Stimulated activated CD4-positive, alpha-beta T cell treated with anti-CD3 and anti-CD28 coated beads, Interleukin-12 subunit alpha, Interleukin-12 subunit beta, amount 100 ng/mL, for 24 hours (primary cell): ENCODE measurements around the gene PCCA.

Source experiments
- DNase-seq, 2 experiments: peaks; one replicate each; pipeline ENCODE4 v3.0.0-alpha.2; 2020; ENCODE audit warnings: low read depth in 2 of 2

The PCCA gene

DNA sequence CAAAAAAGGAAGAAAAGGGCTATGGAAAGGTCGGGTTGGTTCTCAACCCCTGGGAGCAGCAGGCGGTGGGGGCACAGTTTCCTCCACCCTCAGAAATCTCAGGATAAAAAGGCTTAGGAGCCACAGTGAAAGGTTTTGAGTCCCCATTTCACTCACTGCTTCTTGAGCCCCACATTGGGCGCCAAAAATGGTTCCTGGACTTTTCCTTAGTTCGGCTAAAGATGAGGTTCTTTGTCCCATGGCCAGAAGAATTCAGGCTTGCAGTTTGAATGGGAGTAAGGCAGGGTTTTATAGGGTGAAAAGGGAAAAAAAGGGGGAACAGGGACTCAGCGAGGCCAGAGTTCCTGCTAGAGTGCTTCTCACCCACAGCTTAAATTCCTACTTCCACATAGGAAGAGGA, 320.2 kb downstream of the PCCA start:
- DNase-seq, result no peak

DNA sequence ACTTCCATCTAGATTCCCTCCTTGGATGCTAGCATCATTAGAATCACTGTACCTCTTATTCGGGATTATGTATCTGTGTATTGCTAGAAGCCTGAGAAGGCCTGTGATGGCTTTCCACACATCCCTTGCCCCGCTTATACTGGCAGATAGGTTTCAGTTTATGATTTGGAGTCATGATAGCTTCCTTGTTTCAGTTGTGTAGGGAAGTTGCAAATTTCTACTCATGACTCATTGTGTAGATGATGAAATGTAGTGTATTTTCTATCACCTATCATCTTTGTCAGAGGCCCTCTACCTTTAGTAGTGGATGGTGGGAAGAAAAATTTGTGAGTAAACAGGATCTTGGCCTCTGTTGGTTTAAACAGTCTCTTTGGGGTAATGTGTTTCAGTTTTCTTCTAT, 334.5 kb downstream of the PCCA start:
- no peak for DNase-seq

DNA sequence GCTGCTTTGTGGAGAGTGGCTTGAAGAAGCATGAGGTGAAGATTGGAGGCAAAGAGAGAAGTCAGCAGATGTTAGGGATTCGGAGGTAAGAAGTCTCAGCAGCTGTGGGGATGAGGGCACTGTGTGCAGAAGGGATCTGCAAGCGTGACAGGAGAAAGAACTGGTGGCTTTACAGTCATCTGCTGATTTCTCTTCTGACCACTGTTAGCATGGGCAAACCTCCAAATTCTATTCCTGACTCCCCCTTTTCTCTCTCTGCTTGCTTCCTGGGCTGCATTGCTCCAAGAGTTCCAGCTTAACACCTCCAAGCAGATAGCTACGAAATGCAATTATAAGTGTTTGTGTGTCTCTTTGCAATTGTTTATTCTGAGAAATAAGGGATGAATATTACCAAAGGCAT, 340.1 kb downstream of the PCCA start:
- no peak for DNase-seq

DNA sequence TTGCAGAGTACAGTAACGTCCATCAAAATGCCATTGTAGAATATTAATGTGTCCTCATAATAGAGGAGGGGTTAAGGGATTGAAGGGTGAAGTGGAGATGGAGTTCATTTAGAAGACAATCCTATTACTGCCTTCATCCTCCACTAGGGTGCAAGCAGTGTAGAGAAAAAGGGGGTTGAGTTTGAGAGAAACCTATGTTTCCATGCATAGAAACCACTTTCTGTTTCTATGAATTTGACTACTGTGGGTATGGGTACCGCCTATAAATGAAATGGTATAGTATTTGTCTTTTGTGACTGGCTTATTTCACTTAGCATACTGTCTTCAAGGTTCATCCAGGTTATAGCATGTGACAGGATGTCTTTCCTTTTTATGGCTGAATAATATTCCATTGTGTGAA, 343.7 kb downstream of the PCCA start:
- DNase-seq, result no peak

DNA sequence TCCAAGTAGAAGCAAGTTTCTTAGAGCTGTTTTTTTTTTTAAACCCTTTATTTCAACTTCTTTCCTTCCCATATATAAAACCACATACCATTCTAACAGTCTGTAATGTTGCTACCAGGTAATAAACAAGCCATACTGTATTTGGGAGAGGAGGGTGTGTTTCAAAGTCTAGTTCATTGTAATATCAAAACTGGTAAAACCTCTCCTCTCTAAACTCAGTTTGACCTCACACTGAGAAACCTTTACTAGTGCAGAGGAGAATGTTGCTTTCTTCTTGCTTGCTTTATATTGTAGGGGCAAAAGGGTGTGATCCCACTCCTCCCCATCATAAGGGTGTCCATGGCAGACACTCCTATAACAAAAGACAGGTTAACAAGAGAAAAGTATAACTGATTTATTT, 344.6 kb downstream of the PCCA start:
- DNase-seq, result no peak

DNA sequence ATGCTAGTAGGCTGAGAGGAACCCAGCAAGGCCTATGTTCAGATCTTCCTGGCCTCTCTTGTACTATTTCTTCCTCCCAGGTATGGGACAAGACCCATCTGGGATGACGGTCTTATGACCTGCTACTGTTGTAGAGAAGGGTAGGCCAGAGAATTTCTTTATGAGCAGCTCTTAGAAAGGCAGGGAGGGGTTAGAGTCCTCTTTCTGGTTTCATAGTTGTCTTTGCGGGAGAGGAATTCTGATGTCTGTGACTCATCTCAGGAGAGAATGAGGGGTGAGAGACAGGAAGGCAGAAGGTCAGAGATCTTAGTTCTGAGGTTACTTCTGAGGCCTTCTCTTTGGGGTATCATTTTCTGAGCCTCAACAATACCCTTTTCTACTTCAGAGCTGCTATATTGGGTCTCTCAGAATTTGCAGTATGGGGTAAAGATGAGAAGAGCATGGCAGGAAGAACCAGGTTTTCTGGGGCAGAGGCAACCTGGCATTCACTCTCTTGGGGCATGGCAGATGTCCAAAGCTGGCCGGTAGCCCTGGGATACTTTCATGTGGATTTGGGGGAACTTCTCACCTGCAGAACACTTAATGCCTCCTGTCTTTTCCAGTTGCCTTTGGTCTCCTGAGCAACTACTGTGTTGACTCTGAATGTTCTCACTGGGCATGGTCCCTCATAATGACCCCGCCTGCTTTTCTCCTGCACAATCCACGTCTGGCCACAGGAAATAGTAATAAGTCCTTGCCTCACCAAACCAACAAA, 345.3 kb downstream of the PCCA start:
- DNase-seq, result no peak

DNA sequence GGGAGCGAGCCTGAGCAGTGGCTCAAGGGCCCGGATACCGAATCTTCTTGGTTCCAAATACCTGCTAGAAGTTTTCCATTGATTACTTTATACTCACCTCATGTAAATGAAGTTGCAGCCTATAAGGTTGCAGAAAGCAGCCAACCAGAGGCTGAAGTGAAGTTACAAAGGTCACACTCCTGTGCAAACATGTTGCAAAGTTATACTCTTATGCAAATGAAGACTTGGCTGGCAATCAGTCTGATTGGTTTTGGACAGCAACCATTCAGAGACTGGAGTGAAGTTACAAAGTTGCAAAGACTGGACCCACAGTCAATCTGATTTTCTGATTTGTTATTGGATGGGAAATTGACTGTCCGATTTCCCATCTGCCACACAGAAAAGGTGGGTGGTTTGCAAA, 347.2 kb downstream of the PCCA start:
- DNase-seq, result no peak

DNA sequence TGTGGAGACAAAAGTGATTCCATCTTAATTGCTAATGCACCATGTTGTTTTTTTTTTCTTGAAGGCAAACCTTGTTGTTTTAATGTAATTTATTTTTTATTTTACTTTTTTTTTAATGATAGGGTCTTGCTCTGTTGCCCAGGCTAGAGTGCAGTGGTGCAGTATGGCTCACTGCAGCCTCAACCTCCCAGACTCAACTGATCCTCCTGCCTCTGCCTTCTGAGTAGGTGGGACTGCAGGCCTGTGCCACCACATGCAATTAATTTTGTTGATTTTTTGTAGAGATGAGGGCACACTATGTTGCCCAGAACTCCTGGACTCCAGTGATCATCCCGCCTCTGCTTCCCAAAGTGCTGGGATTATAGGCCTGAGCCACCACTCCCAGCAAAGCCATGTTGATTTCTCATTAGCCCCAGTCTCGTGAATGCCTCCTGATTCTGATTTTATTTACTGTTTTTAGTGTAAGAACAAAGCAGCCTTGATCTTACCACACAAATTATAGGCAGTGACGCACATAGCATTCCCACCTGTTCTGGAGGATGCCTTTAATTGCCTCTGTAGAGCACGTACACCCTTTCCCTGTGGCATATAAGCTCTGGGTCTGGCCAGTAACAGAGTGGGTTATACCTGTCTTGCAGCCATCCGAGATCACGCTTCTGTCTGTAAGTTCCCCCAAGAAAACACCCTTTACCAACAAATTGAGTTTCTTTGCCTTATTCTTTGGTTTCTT, 349.3 kb downstream of the PCCA start:
- DNase-seq, result no peak

DNA sequence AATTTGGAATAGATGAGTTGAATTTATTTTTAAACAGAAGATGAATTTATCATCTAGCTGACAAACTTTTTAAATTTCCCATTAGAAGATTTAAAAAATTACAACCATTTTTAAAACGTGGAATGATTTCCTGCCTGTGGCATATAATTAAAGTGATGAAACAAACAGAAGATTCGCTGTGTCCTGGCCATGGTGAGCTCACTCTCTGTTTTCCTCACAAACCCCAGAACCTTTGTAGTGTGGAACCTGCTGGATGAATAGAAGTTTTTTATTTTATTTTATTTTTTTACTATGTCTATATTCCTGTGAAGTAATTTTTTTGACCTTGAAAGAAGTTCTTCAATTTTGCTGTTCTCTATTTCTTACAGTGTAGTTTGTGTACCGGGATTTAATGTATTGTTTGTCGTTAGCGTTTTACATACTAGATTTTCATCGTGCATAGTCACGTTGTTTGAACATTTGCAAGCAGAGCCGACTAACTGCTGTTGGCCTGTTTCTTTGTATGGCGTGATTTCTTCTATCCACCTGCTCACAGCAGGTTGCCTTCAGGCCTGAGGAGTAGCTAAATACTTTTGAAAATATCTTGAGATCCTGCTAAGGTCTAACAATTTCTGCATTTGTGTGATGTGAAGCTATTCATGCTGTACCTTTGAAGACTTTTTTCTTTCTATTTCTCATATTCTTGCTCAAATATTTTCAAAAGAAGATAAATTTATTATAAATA, 350.5 kb downstream of the PCCA start:
- DNase-seq, result no peak

DNA sequence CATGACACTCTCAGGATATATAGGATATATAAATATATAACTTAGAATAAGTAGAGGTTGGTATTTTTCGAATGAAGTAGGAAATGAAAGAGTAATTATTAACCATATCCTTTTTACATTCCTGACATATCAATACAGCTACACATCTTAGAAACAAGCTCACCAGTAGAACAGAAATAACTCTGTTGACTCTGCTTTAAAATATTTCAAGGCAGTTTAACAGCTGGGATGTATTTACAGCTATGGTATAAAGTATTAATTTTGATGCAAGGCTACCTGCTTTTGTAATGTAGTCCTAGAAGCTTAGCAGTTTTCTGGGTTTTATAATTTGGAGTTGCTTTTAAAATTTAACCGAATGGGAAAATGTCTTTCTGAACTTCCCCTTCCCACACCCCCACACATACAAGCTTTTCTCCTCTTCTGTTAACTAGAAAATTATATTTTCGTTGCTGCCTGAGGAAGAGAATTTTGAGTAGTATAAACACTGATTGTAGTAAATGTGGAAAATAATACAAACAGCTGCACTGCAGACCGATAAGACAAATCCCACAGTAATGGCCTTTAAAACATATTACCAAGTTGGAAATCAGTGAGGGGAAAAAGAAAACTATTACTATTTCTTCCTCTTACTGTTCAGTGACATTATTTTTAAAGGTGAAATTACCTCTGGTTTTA, 352.0 kb downstream of the PCCA start:
- DNase-seq, result no peak

DNA sequence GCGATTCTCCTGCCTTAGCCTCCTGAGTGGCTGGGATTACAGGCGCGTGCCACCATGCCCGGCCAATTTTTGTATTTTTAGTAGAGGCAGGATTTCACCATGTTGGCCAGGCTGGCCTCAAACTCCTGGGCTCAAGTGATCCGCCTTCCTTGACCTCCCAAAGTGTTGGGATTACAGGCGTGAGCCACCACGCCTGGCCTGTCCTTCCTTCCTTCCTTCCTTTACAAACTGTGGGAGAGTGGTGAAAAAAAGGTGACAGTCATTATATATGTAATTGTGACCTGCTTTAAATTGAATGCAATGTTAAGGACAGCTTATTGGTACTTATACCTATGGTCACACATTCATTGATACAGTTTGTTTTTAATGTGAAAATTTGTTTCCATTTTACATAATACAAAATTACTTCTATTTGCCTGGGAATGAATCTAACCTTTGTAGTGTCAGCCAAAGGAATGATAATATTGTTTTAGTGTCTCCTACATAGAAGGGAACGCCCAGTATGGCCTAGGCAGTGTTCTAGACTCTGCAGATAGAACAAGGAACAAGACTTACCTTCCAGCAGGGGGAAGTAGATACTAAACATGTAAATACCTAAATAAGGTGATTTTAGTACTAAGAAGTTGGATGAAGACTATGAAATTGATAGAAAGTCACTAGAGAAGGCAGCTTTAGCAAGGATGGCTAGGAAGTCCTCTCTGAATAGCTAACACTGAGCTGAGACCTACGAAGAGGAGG, 353.4 kb downstream of the PCCA start:
- no peak for DNase-seq

DNA sequence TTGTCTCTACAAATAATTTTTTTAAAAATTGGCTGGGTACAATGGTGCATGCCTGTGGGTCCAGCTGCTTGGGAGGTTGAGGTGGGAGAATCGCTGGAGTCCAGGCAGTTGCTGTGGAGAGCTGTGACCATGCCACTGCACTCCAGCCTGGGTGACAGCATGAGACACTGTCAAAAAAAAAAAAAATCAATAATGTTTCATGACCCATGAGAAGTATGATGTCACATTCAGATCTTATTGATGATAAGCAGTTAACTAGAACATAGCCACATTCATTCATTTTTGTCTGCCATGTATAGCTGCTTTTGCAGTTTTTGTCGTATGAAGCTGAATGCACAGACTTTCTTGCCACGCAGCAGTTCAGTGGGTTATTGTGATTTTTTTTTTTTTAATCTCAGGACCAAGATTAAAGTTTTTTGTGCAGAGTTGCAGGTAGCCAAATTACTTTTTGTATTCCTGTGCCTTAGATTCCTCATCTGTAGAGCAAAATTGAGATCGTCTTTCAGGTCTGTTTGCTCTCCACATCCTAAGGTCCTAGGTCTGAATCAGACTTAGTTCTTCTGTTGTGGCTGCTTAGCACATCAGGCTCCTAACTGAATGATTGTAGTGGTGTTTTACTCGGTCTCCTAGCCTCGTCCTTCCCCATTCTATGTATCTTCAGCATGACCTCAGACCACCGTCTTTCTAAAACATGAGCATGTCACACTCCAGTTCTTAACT, 354.5 kb downstream of the PCCA start:
- DNase-seq, result no peak

DNA sequence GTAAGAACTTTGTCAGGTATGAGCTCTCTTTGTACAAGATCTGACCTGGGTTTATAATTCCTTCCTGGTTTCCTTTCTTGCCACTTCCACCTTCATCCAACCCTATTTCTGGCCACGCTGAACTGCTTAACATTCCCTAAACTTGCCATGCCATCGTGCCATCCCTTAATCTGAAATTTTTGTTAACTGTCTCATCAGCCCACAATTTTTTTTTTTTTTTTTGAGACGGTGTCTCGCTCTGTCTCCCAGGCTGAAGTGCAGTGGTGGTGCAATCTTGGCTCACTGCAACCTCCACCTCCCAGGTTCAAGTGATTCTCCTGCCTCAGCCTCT, 355.1 kb downstream of the PCCA start:
- no peak for DNase-seq

DNA sequence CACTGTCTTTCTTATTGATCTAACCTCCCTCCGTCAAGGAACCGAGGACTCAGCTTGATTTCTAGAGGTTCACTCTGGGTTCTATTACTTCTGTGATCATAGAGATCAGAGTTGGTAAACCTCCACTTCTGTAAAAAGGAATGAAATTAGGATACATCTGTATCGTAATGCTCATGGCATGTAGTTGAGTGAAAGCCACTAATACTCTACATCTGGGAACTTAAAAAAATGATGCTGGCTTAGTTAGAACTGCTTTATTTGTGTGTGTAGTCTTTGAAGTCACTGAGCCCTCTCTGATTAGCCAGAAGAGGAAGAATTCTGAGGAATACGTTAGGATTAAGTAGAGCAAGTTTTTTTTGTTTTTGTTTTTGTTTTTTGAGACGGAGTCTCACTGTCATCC, 358.9 kb downstream of the PCCA start:
- DNase-seq, result no peak

DNA sequence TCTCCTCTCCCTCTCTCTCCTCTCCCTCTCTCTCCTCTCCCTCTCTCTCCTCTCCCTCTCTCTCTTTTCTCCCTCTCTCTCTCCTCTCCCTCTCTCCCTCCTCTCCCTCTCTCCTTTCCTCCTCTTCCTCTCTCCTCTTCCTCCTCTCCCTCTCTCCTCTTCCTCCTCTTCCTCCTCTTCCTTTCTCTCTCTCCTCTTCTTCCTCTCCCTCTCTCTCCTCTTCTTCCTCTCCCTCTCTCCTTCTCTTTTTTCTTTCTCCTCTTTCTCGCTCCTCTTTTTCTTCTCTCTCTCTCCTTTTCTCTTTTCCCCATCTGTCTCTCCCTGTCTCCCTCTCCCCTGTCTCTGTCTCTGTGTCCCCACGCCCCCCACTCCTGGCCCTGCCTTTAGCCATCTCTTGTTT, 363.0 kb downstream of the PCCA start:
- no peak for DNase-seq

DNA sequence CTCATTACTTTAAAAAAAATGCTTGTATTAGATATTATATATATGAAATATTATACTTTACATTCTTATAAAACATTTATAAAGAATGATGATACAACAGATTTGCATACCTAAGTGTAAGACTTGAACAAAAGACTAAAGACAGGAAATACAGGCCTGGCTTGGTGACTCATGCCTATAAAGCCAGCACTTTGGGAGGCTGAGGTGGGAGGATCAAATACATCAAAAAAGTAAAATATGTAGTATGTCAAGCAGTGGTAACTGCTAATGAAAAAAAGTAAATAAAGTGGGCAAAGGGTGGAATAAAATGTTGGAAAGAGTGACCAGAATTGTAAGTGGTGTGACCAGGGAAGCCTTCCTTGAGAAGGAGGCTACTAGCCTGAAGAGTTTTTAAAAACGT, 366.0 kb downstream of the PCCA start:
- no peak for DNase-seq

DNA sequence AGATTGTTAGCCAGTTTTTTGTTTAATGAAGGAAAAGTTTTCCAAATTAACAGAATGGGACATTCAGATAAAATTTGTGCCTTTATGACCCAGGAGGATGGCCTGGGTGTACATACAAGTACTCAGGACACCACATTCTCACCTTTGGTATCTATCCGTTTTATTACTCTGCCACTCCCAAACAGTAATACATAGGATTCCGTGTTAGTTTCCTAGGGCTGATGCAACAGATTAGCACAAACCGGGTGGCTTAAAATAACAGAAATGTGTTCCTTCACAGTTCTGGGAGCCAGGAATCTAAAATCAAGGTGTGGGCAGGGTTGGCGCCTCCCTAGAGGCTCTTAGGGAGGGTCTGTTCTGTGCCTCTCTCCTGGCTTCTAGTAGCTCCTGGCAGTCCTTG, 369.8 kb downstream of the PCCA start:
- DNase-seq, result no peak

DNA sequence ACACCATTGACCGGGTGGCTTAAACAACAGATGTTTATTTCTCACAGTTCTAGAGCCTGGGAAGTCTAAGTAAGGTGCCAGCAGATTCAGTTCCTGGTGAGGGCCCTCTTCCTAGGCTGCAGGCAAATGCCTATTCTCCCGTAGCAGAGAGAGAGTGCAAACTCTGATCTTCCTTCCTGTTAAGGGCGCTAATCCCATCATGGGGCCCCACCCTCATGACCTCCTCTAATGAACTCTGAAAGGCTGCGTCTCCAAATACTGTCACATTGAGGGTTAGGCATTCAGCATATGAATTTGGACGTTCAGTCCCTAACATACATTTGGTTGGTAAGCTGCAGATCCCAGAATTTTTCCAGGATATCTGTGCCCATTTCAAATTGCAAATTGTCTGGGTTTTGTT, 370.9 kb downstream of the PCCA start:
- no peak for DNase-seq

DNA sequence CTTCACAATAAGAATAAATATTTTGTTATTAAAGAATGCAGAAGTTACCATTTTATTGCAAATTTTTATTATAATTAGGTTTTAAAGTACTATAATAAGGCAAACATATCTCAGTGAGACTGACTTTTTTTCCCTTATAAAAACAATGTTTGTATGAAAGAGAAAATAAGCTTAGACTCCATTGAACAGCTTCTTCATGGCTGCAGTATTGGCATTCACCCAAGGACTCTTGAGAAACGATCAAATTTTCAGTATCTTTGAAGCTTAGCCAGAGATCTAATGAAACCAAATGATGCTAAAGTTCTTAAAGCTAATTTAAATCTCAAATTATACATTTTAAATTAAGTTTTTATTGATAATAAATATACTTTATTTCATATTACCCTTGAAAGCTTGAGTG, 371.4 kb downstream of the PCCA start:
- DNase-seq, result no peak

DNA sequence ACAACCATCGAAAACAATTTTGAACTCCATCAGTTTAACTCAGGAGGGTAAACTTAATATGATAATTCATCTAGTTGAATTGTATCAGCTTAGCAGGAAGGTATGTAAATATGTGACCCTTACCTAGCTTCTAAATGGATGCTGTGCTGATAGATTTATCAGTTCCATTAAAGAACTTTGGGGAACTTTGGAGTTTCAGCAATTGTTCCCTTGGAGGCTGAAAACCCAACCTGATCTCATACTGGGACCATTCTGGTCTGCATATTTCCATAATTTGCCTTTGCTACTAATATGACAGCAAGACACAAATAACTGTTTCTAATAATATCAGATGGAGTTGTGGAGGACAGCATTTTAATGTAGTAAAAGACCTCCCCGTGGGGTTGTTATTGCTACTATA, 371.9 kb downstream of the PCCA start:
- no peak for DNase-seq
